RWPE1 (cell line): ENCODE data around the gene PM20D2.

Experiments used
- CTCF ChIA-PET: fragments of 350-600 bp; sonication (Branson Sonifier 250); formaldehyde crosslinking; extraction: SDS; loops from one replicate; lab custom pipeline; 2021; lab: Yijun Ruan, JAX
- POLR2A ChIA-PET: fragments of 400-600 bp; formaldehyde crosslinking; extraction: SDS; loops from one replicate; lab custom pipeline; 2020; ENCODE audit warnings: antibody characterized with exemption; ENCODE audit not compliant: low non-redundant PET; lab: Yijun Ruan, JAX
- DNase-seq: peaks from one replicate; pipeline ENCODE4 v3.0.0; 2012; ENCODE audit warnings: low spot score
- H3K27ac ChIP-seq: fragments of 450-650 bp; 2 replicates; pipeline ENCODE4 v1.5.1; 2017
- TF ChIP-seq, protein P1 (sequence below): fragments of 450-650 bp; conservative IDR thresholded peaks from 2 replicates; pipeline ENCODE4 v1.5.1; 2017; ENCODE audit warnings: low read depth, mild to moderate bottlenecking

PM20D2 gene

DNA sequence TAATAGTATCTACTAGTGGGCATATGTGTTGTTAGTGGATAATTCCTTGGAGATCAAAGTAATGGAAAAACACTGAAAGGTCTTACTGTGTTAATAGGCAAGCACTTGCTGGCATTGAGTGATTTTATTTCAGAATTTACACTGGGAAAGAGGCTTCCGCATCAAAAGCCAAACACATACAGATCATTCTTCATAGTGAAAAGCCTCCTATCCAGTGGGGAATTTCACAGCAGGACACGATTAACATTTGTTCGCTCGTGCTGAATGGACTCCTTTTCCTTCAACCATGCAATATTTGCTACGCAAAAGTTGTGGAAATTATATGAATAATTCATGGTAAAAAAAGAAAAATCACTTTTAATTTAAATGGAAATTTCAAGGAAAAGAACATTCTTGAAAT, 44.9 kb downstream of the PM20D2 start:
- ChIA-PET CTCF (no interaction called here), POLR2A (no interaction called here)
- TF ChIP-seq, protein P1, sequence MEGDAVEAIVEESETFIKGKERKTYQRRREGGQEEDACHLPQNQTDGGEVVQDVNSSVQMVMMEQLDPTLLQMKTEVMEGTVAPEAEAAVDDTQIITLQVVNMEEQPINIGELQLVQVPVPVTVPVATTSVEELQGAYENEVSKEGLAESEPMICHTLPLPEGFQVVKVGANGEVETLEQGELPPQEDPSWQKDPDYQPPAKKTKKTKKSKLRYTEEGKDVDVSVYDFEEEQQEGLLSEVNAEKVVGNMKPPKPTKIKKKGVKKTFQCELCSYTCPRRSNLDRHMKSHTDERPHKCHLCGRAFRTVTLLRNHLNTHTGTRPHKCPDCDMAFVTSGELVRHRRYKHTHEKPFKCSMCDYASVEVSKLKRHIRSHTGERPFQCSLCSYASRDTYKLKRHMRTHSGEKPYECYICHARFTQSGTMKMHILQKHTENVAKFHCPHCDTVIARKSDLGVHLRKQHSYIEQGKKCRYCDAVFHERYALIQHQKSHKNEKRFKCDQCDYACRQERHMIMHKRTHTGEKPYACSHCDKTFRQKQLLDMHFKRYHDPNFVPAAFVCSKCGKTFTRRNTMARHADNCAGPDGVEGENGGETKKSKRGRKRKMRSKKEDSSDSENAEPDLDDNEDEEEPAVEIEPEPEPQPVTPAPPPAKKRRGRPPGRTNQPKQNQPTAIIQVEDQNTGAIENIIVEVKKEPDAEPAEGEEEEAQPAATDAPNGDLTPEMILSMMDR, result no peak
- DNase-seq, result no peak
- no peak overlapping the region for H3K27ac ChIP-seq

DNA sequence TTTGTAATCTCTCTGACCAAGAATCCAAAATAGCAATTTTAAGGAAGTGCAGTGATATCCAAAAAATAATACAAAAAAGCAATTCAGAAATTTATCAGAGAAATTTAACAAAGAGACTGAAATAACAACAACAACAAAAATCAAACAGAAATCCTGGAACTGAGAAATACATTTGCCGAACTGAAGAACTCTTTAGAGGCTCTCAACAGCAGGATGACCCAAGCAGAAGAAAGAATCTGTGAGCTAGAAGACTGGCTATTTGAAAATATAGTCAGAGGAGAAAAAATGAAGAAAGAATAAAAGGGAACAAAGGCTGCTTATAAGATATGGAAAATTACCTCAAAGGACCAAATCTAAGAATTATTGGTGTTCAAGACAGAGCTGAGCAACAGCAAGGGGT, 48.7 kb downstream of the PM20D2 start:
- ChIA-PET CTCF (no interaction called here), POLR2A (no interaction called here)
- no peak overlapping the region for H3K27ac ChIP-seq
- no peak for DNase-seq
- TF ChIP-seq, protein P1, result no peak

DNA sequence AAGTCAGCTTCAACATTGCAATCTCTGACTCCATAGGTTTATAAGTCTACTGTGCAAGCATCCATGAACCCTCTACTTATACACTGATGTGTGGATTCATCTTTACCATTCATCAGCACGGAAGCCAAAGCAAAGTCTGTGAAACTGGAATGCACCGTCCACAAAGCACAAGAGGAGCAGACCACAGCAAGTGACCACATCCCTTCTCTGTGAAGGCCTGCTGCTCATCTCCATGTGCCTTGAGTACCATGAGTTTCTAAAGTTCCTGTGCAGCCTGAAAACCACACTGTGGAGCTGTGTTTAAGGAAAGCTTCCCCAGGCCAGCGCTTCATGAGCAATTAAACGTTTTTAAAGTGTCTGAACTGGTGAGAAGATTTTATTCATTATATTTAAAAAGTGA, 51.3 kb downstream of the PM20D2 start:
- ChIA-PET CTCF (no interaction called here), POLR2A (no interaction called here)
- H3K27ac ChIP-seq, result no peak overlapping the region
- TF ChIP-seq, protein P1, result no peak
- no peak for DNase-seq

DNA sequence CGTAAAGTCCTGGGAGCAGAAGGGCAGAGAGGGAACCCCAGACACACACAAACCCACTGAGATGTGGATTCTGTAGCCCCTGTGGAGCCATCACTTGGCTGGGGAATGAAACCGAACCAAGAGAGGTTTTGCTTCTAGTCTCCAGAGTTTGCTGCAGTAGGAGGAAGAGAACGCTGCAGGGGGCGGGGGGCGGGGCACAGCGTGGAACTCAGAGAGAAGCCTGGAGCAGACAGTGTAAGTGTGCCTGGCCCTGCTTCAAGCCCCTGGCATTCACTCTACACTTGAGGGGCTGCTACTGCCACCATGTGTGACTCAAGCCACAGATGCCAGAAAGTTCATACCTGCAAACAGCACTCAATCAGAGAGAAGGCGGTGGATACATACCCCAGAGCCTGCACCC, 52.4 kb downstream of the PM20D2 start:
- no peak overlapping the region for H3K27ac ChIP-seq
- ChIA-PET CTCF (interaction anchor here (0.5 kb wide), 1 partner anchor 570 kb away, joined by 3 read pairs; no protein-coding TSS in a partner anchor), POLR2A (no interaction called here)
- TF ChIP-seq, protein P1, result no peak
- no peak for DNase-seq

DNA sequence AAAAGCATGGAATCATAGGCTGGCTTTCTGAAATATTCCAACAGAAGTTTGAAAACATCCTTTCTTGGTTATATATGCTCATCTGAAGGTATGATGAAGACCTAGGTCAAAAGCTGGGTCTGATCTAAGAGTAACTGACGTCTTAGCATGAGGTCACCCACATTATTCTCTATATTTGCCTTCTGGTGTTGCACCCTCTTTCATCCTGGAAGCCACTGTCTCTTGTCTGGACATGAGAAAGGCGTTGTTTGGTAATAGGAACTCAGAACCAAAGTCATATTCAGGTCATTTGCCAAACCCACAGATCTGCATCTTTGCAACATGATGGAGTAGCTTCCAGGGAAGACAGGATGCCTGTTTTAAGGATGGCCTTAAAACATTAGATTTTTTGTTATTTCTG, 53.7 kb downstream of the PM20D2 start:
- TF ChIP-seq, protein P1, result no peak
- DNase-seq, result no peak
- ChIA-PET CTCF (no interaction called here), POLR2A (no interaction called here)
- H3K27ac ChIP-seq, result no peak overlapping the region

DNA sequence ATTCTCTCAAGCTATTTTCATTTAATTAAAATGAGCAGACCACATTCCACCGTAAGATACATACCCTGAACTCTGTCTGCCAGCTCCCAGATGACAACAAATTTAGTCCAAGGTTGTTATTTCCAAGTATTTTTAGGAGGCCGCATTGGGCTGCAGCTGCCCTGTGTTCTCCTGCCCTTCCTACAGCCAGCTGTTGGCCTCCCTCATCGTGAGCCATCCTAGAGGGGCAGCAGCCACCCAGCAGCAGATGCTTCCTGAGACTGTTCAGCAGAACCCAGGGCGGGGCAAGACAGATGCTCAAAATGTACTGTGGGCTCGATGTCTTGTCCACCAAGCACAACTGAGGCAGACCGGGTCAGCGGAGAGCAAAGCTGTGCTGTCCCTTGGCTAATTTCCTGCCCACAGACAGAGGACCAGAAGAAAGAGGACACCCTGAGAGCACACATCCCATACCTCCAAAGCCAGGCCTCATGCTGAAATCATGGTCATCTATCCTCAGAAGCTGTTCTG, 54.9 kb downstream of the PM20D2 start:
- CTCF ChIA-PET, result no interaction called here
- H3K27ac ChIP-seq, result no peak overlapping the region
- TF ChIP-seq, protein P1, result no peak
- POLR2A ChIA-PET, result no interaction called here
- DNase-seq, result no peak
